NCI-H146 (cell line): ENCODE data around the gene EDIL3.

Experiments
- DNase-seq: peaks from one replicate; lab custom pipeline; 2025; lab: John Stamatoyannopoulos, UW

Gene EDIL3

GRCh38 chr5:84384604-84385575 lies at the start of gene EDIL3:
EDIL3 (minus strand) TSS chr5:84384880; CDS start chr5:84384374, 506 bp downstream.
- peak; percentile 52 for DNase-seq

- no peak for DNase-seq
Measured at GRCh38 chr5:84433461-84433860, 48.8 kb upstream of the EDIL3 start.

GRCh38 chr5:84430863-84431663 lies 46.4 kb upstream of the EDIL3 start:
- DNase-seq, result no peak

GRCh38 chr5:84430079-84430478 lies 45.4 kb upstream of the EDIL3 start:
- no peak for DNase-seq

DNA sequence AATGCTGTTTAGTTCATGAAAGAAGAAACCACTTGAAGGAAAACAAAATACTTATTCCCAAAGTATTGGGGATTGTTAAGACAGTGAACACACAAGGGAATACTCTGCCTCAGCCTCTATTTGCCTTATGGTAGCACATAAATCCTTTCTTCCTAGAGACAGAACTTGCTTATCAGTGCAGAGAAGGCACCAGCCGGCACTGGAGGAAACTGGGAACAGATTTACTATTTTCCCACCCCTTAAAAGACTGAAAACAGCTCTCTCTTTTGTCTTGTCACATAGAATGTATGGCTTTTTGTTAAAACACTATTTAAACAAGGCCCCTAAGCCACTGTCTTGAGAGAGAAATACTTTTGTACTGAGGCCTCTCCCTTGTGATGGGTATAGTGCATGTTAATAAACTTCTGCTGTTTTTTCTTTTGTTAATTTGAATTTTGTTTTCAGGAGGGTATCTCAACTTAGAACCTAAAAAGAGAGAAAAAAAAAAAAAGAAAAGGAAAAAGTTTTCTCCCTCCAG lies 40.7 kb upstream of the EDIL3 start:
- no peak for DNase-seq

DNA sequence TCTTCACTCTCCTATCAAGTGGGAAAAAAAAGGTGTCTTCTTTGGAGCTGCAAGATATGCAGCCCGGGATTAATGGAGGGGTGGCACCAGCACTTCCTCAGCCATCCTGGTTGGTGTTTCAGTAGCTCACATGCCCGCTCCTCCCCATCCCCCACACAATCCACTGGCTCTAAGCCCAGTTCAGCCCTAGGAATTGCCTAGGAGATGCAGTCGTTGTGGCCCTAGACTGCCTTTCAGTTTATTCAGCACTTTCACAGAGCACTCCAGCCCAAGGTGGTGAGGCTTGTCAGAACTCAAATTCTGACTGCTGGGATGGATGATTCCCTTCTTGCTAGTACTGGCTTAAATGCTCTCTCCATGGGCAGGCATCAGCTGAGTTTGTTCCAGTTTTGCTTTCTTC lies 35.1 kb upstream of the EDIL3 start:
- no peak for DNase-seq

GRCh38 chr5:84411832-84412605 lies 27.3 kb upstream of the EDIL3 start:
- no peak for DNase-seq

DNA sequence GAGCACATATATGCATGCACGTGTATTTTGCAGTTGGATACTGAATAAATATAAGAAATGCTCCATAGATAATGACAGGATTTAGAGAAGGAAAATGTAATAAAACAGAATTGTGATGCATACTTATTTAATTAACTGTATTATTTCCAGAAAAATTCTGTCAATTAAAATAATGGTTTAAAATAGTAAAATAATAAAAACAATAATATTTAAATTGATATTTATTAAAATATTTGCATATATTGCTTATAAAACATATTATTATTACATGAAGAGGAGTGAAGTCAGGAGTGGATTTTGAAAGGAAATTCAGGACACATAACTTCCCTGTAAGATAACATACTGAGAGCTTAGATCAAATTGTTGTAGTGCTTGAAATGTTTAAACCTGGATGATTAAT lies 21.4 kb upstream of the EDIL3 start:
- DNase-seq, result no peak

GRCh38 chr5:84403773-84404172 lies 19.1 kb upstream of the EDIL3 start:
- no peak for DNase-seq

DNA sequence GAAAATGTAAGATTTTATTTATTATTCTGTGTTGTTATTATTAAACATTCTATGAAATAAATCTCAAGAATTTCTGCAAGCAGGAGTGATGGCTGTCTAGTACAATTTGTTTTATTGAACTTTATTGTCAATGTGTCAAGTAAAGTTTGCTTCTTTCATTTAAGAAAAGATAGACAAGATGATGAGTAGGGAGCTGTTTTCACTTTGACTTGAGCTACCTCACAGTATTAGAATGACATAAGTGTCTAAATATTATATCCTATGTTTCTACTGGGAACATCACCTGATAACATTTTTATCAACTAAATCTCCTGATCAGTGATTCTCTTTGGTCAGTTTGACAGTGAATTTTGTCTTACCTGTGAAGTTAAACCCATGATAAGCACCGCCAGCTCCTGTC lies 12.7 kb upstream of the EDIL3 start:
- DNase-seq, result no peak

DNA sequence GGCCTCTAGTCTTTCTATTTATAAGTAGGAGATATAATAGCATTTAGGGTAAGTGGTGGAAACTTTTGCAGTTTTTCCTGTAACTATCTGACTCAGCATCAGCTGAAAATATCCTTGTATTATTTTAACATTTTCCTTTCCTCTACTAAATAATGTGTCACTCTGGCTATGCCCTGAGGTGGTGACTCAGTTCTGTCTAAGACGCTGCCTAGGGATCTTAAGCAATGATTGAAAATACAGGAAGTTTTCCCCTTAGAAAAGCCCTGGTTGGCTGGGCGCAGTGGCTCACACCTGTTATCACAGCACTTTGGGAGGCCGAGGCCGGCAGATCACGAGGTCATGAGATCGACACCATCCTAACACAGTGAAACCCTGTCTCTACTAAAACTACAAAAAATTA lies 9.3 kb upstream of the EDIL3 start:
- DNase-seq, result no peak

- no peak for DNase-seq
Measured at GRCh38 chr5:84392836-84393235, 8.2 kb upstream of the EDIL3 start.

DNA sequence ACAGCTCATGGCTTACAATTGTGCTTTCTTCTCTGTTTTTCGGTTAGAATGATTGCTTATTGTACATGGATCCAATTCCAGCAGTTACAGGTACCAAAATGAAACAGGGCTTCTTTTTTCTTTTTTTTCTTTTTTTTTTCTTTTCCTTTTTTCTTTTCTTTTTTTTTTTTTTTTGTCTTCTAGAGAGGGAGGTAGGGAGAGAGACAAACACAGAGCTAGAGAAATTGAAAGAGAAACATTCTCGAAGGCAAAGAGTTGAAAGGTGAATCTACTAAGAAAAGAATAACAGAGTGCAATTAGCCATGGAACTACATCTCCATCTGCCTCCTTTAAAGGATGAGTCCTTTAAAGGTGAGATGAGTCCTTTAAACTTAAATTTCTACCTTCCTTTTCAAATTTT lies 1.0 kb upstream of the EDIL3 start:
- DNase-seq, result no peak

GRCh38 chr5:84383816-84384603 lies 670 bp downstream of the EDIL3 start:
- peak; percentile 43 for DNase-seq

DNA sequence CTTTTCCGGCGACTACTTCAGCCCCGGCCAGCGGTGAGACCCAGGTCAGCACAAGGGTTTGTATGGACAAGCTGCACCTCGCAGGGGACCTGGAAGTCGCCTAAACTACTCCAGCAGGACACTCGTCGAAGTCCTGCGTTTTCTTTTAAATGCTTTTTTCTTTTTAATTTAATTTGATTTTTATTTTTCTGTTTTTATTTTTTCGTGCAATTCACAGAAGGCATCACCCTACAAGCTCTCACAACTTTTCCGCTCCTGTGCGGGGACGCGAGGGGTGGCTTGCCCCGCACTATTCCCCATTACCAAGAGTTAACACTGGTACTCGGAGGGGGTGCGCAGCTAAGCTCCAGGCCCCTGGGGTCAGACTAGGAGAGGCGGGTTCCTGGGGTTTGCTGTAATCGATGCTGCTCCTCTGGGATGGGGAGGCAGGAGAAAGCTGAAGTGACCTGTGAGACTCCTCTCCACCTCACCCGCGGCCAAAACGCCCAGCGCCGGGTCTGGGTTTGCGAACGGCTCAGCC lies 1.3 kb downstream of the EDIL3 start:
- DNase-seq, result no peak

GRCh38 chr5:84382363-84383295 lies 2.1 kb downstream of the EDIL3 start:
- peak; percentile 79 for DNase-seq

- peak; percentile 14 for DNase-seq
Measured at GRCh38 chr5:84381502-84382362, 2.9 kb downstream of the EDIL3 start.

- no peak for DNase-seq
Measured at GRCh38 chr5:84379749-84380148, 4.9 kb downstream of the EDIL3 start.

DNA sequence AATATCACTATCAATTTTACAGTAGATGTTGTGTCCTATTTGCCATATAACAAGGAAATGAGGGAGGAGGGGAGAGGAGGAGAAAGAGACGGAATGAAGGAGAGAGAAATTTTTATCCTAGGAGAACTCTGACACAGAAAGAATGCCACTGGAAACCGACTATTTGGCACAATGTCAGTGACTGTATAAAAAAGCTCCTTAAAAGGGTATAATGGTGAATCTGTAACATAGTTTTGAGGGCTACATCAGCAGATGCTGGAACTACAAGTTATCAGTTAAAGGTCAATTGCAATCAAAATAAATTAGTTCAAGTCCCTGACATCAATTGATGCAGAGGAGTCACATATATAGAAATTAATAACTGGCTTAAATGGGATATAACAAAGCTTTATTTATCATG lies 5.7 kb downstream of the EDIL3 start:
- DNase-seq, result no peak
